ENCODE results near the gene NXPE4. TPM values are rescaled to one million over a fixed set of nuclear protein-coding genes. Genes with fewer than 3 reads are reported as not detected.

Gene NXPE4
- total RNA-seq, 1 experiment from 2014 or later = not detected

- no peak overlapping the region for H3K4me3 ChIP-seq
Measured at GRCh38 chr11:114524122-114524521, 71.5 kb downstream of the NXPE4 start.

GRCh38 chr11:114522818-114523217, 72.8 kb downstream of the NXPE4 start:
- Histone ChIP-seq H4K20me1 (ENCODE audit: insufficient read depth) (no peaks in the 10 kb centered on the region), H2AFZ (no peak overlapping the region), H3K9me2 (ENCODE audit: insufficient read depth) (no peaks in the 10 kb centered on the region), H3F3A (ENCODE audit: insufficient read depth, low read depth) (no peaks in the 10 kb centered on the region), H3K4me1 (replicated peaks; ENCODE audit: insufficient read depth) (no peaks in the 10 kb centered on the region), H3K79me2 (ENCODE audit: low read depth) (no peaks in the 10 kb centered on the region), H3K27ac (no peak overlapping the region), H3K36me3 (ENCODE audit: low read depth) (no peaks in the 10 kb centered on the region), H3K4me3 (no peak overlapping the region), H3K27me3 (ENCODE audit: insufficient read depth, low read depth) (peaks cover 11% of the 10 kb centered on the region; the same call in 1 of the 2 replicates), H3K9me3 (ENCODE audit: insufficient read depth, low read depth) (no peaks in the 10 kb centered on the region), H3K4me2 (no peak overlapping the region)
- intact Hi-C loops (cut with micrococcal nuclease; ENCODE audit: unreplicated experiment) = no loop called here
- ChIA-PET CTCF (no interaction called here), POLR2A (ENCODE audit: unreplicated experiment) (no interaction called here)
- TF ChIP-seq EZH2 (IDR thresholded peaks at IDR 0.05; ENCODE audit: low read depth) (no peak), CTCF (conservative IDR thresholded peaks at IDR 0.05) (no peak)
- no peak for DNase-seq
- BruUV-seq (replicated peaks) = no TSS peak

More at GRCh38 chr11:114524122-114524521, 71.5 kb downstream of the NXPE4 start:
- DNase-seq = no peak
- Histone ChIP-seq H3K27ac (no peak overlapping the region), H3K4me1 (replicated peaks; ENCODE audit: insufficient read depth) (no peaks in the 10 kb centered on the region), H3K9me2 (ENCODE audit: insufficient read depth) (no peaks in the 10 kb centered on the region), H3K79me2 (ENCODE audit: low read depth) (no peaks in the 10 kb centered on the region), H3K4me2 (no peak overlapping the region), H2AFZ (no peak overlapping the region), H3F3A (ENCODE audit: insufficient read depth, low read depth) (no peaks in the 10 kb centered on the region), H4K20me1 (ENCODE audit: insufficient read depth) (no peaks in the 10 kb centered on the region), H3K9me3 (ENCODE audit: insufficient read depth, low read depth) (no peaks in the 10 kb centered on the region), H3K27me3 (ENCODE audit: insufficient read depth, low read depth) (peaks cover 11% of the 10 kb centered on the region; the same call in 1 of the 2 replicates), H3K36me3 (ENCODE audit: low read depth) (no peaks in the 10 kb centered on the region)
- TF ChIP-seq EZH2 (IDR thresholded peaks at IDR 0.05; ENCODE audit: low read depth) = no peak
- no peak for TF ChIP-seq CTCF (conservative IDR thresholded peaks at IDR 0.05)
- intact Hi-C loops (cut with micrococcal nuclease; ENCODE audit: unreplicated experiment) = no loop called here
- POLR2A ChIA-PET (ENCODE audit: unreplicated experiment) = no interaction called here
- CTCF ChIA-PET = no interaction called here
- no TSS peak for BruUV-seq (replicated peaks)

Other genes starting within 250 kb of the NXPE4 start
- gene C11orf71, start 195.3 kb downstream of the NXPE4 start, total RNA-seq (2021) = 3.7 and 4.9 TPM in 2 replicates
- gene RBM7, start 195.1 kb downstream of the NXPE4 start, total RNA-seq (2021) = 18.9 and 34.7 TPM in 2 replicates
- gene REXO2, start 156.3 kb downstream of the NXPE4 start, total RNA-seq (2021) = 117 and 145 TPM in 2 replicates
- gene NXPE1, start 35.9 kb downstream of the NXPE4 start, total RNA-seq (2021) = not detected in 2 replicates
- not detected in 2 replicates for gene NXPE2, start 82.7 kb upstream of the NXPE4 start, total RNA-seq (2021)